Kidney (tissue), 14 donors: ENCODE measurements around the gene PPM1E. TPM values are rescaled to one million over a fixed set of nuclear protein-coding genes. Genes with fewer than 3 reads are reported as not detected.
"Not testable (repeated sequence)": the region's sequence is repeated elsewhere in the genome, so short reads cannot be mapped to it uniquely, and the experiment has no call there.

Experiments used
- DNase-seq, 5 donors: peaks; one replicate each; pipeline ENCODE4 v3.0.0-alpha.2; 2013 to 2020
- FAIRE-seq: peaks from 2 replicates; lab custom pipeline; 2012; peaks lifted over from hg19 to GRCh38; lab: Jason Lieb, UNC
- H3K27ac ChIP-seq, 2 donors: one replicate each; pipeline ENCODE4 v1.7.0; 2013; ENCODE audit warnings: low read depth in 2 of 2, low read length in 2 of 2, inconsistent platforms in 1 of 2
- H3K27me3 ChIP-seq: one replicate; pipeline ENCODE4 v1.7.1; 2013; ENCODE audit warnings: low read length, inconsistent platforms; ENCODE audit not compliant: control insufficient read depth, insufficient read depth
- H3K36me3 ChIP-seq, 3 donors: one replicate each; pipeline versions ENCODE4 v1.7.0 to v1.7.1; 2013; ENCODE audit warnings: low read length in 3 of 3, control low read depth in 1 of 3, inconsistent platforms in 1 of 3; ENCODE audit not compliant: insufficient read depth in 3 of 3, control insufficient read depth in 2 of 3
- H3K4me1 ChIP-seq, 3 donors: one replicate each; pipeline versions ENCODE4 v1.7.0 to v1.7.1; 2013; ENCODE audit warnings: low read length in 3 of 3, inconsistent platforms in 1 of 3, low read depth in 1 of 3; ENCODE audit not compliant: control insufficient read depth in 2 of 3, insufficient read depth in 2 of 3
- H3K4me3 ChIP-seq, 3 donors: one replicate each; pipeline versions ENCODE4 v1.7.0 to v1.8.1; 2013; ENCODE audit warnings: low read length in 3 of 3, control low read depth in 1 of 3, inconsistent platforms in 1 of 3
- H3K9ac ChIP-seq, 3 donors: one replicate each; pipeline versions ENCODE4 v1.7.0 to v1.7.1; 2013; ENCODE audit warnings: low read length in 3 of 3, control low read depth in 1 of 3, inconsistent platforms in 1 of 3
- H3K9me3 ChIP-seq, 3 donors: one replicate each; pipeline versions ENCODE4 v1.7.0 to v1.7.1; 2013; ENCODE audit warnings: low read length in 3 of 3, control low read depth in 1 of 3, inconsistent platforms in 1 of 3; ENCODE audit not compliant: control insufficient read depth in 2 of 3, insufficient read depth in 1 of 3
- CTCF ChIP-seq: IDR thresholded peaks from 3 replicates; pipeline ENCODE4 v1.5.1; 2012; ENCODE audit warnings: mild to moderate bottlenecking, moderate library complexity, borderline replicate concordance; ENCODE audit not compliant: insufficient read depth; ENCODE audit errors: extremely low read depth
- intact Hi-C: fragments of 100-400 bp; cut with DNase I; formaldehyde crosslinking; loops from one replicate; pipeline ENCODE4 v1.11.1; 2022
- polyA plus RNA-seq: library from polyadenylated mRNA; stranded (reverse); fragments of 350-450 nt; fragmentation: Illumina TruSeq; extraction: RNeasy Lipid Tissue Mini Kit (QIAGEN cat#74804); gene quantifications from one replicate; pipeline ENCODE4 v1.2.3, GENCODE V29; 2014; ENCODE audit warnings: low read depth, low replicate concordance; ENCODE audit not compliant: insufficient read depth
- total RNA-seq: library from RNA; stranded (reverse); fragmentation: NEBNext Ultra II Directional; extraction: Animal tissue kit (Norgen Biotek cat#: 25700); gene quantifications from one replicate; pipeline ENCODE4 v1.2.1, GENCODE V29; 2021
- donor health status: control.
- donor health status: control.
- donor health status: control.
- donor health status: control.
- donor health status: control.
- donor health status: DM: yes; HTN: yes; CAD: no.
- donor health status: Normal renal cell carcinoma (clear cell type).

The PPM1E gene
- total and polyA plus RNA-seq, 2 donors from 2014 or later, result 0.47 to 0.82 TPM

- no peak for FAIRE-seq
- intact Hi-C loops, result no loop called here
- Histone ChIP-seq H3K27me3 (no peaks in the 10 kb centered on the region), H3K4me1 (no peaks in the 10 kb centered on the region), H3K9ac (no peak overlapping the region), H3K27ac (no peak overlapping the region), H3K4me3 (no peak overlapping the region), H3K9me3 (no peaks in the 10 kb centered on the region), H3K36me3 (no peaks in the 10 kb centered on the region)
- TF ChIP-seq CTCF, result no peak
- DNase-seq, result no peak
Measured at GRCh38 chr17:58734040-58734439, 21.6 kb upstream of the PPM1E start.

GRCh38 chr17:58734811-58735210, 20.8 kb upstream of the PPM1E start:
- Histone ChIP-seq H3K9me3 (no peaks in the 10 kb centered on the region), H3K4me3 (no peak overlapping the region), H3K4me1 (no peaks in the 10 kb centered on the region), H3K36me3 (no peaks in the 10 kb centered on the region), H3K27me3 (no peaks in the 10 kb centered on the region), H3K27ac (no peak overlapping the region), H3K9ac (no peak overlapping the region)
- TF ChIP-seq CTCF, result no peak
- DNase-seq, result no peak
- intact Hi-C loops, result no loop called here
- no peak for FAIRE-seq

GRCh38 chr17:58741121-58741625, 14.5 kb upstream of the PPM1E start:
- Histone ChIP-seq H3K27me3 (no peaks in the 10 kb centered on the region), H3K27ac (no peak overlapping the region), H3K4me3 (no peak overlapping the region), H3K9me3 (no peaks in the 10 kb centered on the region), H3K9ac (no peak overlapping the region), H3K36me3 (no peaks in the 10 kb centered on the region), H3K4me1 (no peaks in the 10 kb centered on the region)
- no peak for FAIRE-seq
- TF ChIP-seq CTCF, result no peak
- intact Hi-C loops, result no loop called here
- no peak for DNase-seq

- H3K36me3 ChIP-seq, result no peaks in the 10 kb centered on the region
- no peak overlapping the region for H3K4me3 ChIP-seq
- DNase-seq (no peak), FAIRE-seq (no peak)
- H3K27me3 ChIP-seq, result no peaks in the 10 kb centered on the region
- no peak overlapping the region for H3K27ac ChIP-seq
- no peak for TF ChIP-seq CTCF
- intact Hi-C loops, result no loop called here
- H3K9me3 ChIP-seq, result no peaks in the 10 kb centered on the region
- no peak overlapping the region for H3K9ac ChIP-seq
- H3K4me1 ChIP-seq, result no peaks in the 10 kb centered on the region
Measured at GRCh38 chr17:58747674-58748073, 8.0 kb upstream of the PPM1E start.

GRCh38 chr17:58749627-58750026, 6.0 kb upstream of the PPM1E start:
- H3K27me3 ChIP-seq, intact Hi-C loops, FAIRE-seq, H3K4me3 ChIP-seq, H3K9ac ChIP-seq, DNase-seq, H3K36me3 ChIP-seq, H3K9me3 ChIP-seq, H3K4me1 ChIP-seq, H3K27ac ChIP-seq: not testable (repeated sequence)
